Midbrain (tissue), 1 donor: ENCODE data around the gene ZNF512.
"Not testable (repeated sequence)": the region's sequence is repeated elsewhere in the genome, so short reads cannot be mapped to it uniquely, and the experiment has no call there.

Experiments
- DNase-seq: peaks from one replicate; lab custom pipeline; 2025; lab: John Stamatoyannopoulos, UW

ZNF512 gene

GRCh38 chr2:27582695-27583389, at the start of gene ZNF512:
ZNF512 (plus strand) TSS chr2:27583042; CDS start chr2:27583113, 71 bp downstream.
- DNase-seq = peak; percentile 84

GRCh38 chr2:27537287-27537686, 45.6 kb upstream of the ZNF512 start:
- DNase-seq = no peak

GRCh38 chr2:27538839-27539450, 43.9 kb upstream of the ZNF512 start:
- not testable (repeated sequence) for DNase-seq

GRCh38 chr2:27539649-27540048, 43.2 kb upstream of the ZNF512 start:
- DNase-seq = not testable (repeated sequence)

- no peak for DNase-seq
Measured at GRCh38 chr2:27544143-27544821, 38.6 kb upstream of the ZNF512 start.

- DNase-seq = no peak
Measured at GRCh38 chr2:27545348-27546141, 37.3 kb upstream of the ZNF512 start.

GRCh38 chr2:27549303-27549702, 33.5 kb upstream of the ZNF512 start:
- DNase-seq = no peak

- DNase-seq = no peak
Measured at GRCh38 chr2:27551514-27551913, 31.3 kb upstream of the ZNF512 start.

GRCh38 chr2:27552941-27553340, 29.9 kb upstream of the ZNF512 start:
- DNase-seq = no peak

GRCh38 chr2:27554451-27554850, 28.4 kb upstream of the ZNF512 start:
- DNase-seq = not testable (repeated sequence)

GRCh38 chr2:27559228-27559627, 23.6 kb upstream of the ZNF512 start:
- no peak for DNase-seq

- no peak for DNase-seq
Measured at GRCh38 chr2:27561060-27561459, 21.8 kb upstream of the ZNF512 start.

- DNase-seq = no peak
Measured at GRCh38 chr2:27566628-27567027, 16.2 kb upstream of the ZNF512 start.

GRCh38 chr2:27569398-27569797, 13.4 kb upstream of the ZNF512 start:
- no peak for DNase-seq

- no peak for DNase-seq
Measured at GRCh38 chr2:27571197-27571596, 11.6 kb upstream of the ZNF512 start.

GRCh38 chr2:27571681-27572080, 11.2 kb upstream of the ZNF512 start:
- DNase-seq = no peak

- DNase-seq = no peak
Measured at GRCh38 chr2:27572439-27572838, 10.4 kb upstream of the ZNF512 start.

- no peak for DNase-seq
Measured at GRCh38 chr2:27572998-27573429, 9.8 kb upstream of the ZNF512 start.

GRCh38 chr2:27573452-27573851, 9.4 kb upstream of the ZNF512 start:
- no peak for DNase-seq

GRCh38 chr2:27581417-27582128, 1.3 kb upstream of the ZNF512 start:
- DNase-seq = no peak

- no peak for DNase-seq
Measured at GRCh38 chr2:27582129-27582694, 630 bp upstream of the ZNF512 start.
